Gastrocnemius medialis (tissue), 4 donors: Measurements from ENCODE around the gene ARHGAP22. TPM values are rescaled to one million over a fixed set of nuclear protein-coding genes. Genes with fewer than 3 reads are reported as not detected.

Experiments used
- ATAC-seq, 2 donors: fragments of 150-250 bp; one replicate each; pipeline ENCODE4 v1.9.1; 2016
- DNase-seq, 2 donors: peaks; one replicate each; pipeline ENCODE4 v3.0.0-alpha.2; 2019
- H3K27ac ChIP-seq, 4 donors: fragments of 200-600 bp; sonication (generic); 1 replicate in 1 of 4; 2 replicates in 3 of 4; pipeline ENCODE4 v1.5.1; 2016 to 2018; ENCODE audit warnings: mild to moderate bottlenecking in 2 of 4, moderate library complexity in 1 of 4
- H3K27me3 ChIP-seq, 3 donors: fragments of 200-600 bp; sonication (generic) in 2 of 3; 1 replicate in 1 of 3; 2 replicates in 2 of 3; pipeline versions ENCODE4 v1.5.1 to v1.6.0; 2016 to 2019; ENCODE audit warnings: mild to moderate bottlenecking in 1 of 3, moderate library complexity in 1 of 3
- H3K36me3 ChIP-seq, 2 donors: fragments of 200-600 bp; sonication (generic) in 1 of 2; one replicate each; pipeline ENCODE4 v1.5.1; 2017 to 2018
- H3K4me1 ChIP-seq, 2 donors: fragments of 200-600 bp; sonication (generic) in 1 of 2; one replicate each; pipeline ENCODE4 v1.5.1; 2016 to 2017; ENCODE audit warnings: mild to moderate bottlenecking in 2 of 2
- H3K4me3 ChIP-seq, 4 donors: fragments of 200-600 bp; sonication (generic) in 3 of 4; 1 replicate in 1 of 4; 2 replicates in 3 of 4; pipeline ENCODE4 v1.5.1; 2016 to 2019; ENCODE audit warnings: mild to moderate bottlenecking in 2 of 4
- H3K9me3 ChIP-seq, 3 donors: fragments of 200-600 bp; sonication (generic) in 2 of 3; 1 replicate in 1 of 3; 2 replicates in 2 of 3; pipeline ENCODE4 v1.5.1; 2016 to 2019
- POLR2A ChIP-seq, 2 donors: fragments of 450-650 bp; IDR thresholded peaks; one replicate each; pipeline ENCODE4 v1.6.1; 2017; ENCODE audit warnings: antibody characterized with exemption in 2 of 2, mild to moderate bottlenecking in 2 of 2, moderate library complexity in 2 of 2
- in situ Hi-C, 4 donors: fragments of 200-750 bp; cut with MboI; loops; one replicate each; pipeline versions ENCODE4 v1.15.0 to v1.8.0; 2017; ENCODE audit warnings: low sequenced_read_pairs in 4 of 4
- intact Hi-C: fragments of 100-400 bp; cut with DNase I; formaldehyde crosslinking; loops from one replicate; pipeline ENCODE4 v1.15.1; 2023; ENCODE audit warnings: low total_unique reads
- total RNA-seq, 4 donors: library from RNA; depleted of rRNA; stranded (reverse); fragments of >200 nt; gene quantifications; one replicate each; pipeline versions ENCODE4 v1.1.0 to v1.2.3, GENCODE V29; 2016
- TF ChIP-seq, protein P1 (sequence below), 5 experiments: fragments of 450-650 bp in 3 of 5; fragments of 200-600 bp in 2 of 5; sonication (generic) in 2 of 5; IDR thresholded peaks in 4 of 5; conservative IDR thresholded peaks in 1 of 5; 1 replicate in 4 of 5; 2 replicates in 1 of 5; pipeline ENCODE4 v1.5.1; 2016 to 2019; ENCODE audit warnings: antibody characterized with exemption in 5 of 5, mild to moderate bottlenecking in 3 of 5, moderate library complexity in 3 of 5

The ARHGAP22 gene
- total RNA-seq, 4 donors from 2014 or later, result 0.69 to 0.92 (median 0.72) TPM; not detected in 1

DNA sequence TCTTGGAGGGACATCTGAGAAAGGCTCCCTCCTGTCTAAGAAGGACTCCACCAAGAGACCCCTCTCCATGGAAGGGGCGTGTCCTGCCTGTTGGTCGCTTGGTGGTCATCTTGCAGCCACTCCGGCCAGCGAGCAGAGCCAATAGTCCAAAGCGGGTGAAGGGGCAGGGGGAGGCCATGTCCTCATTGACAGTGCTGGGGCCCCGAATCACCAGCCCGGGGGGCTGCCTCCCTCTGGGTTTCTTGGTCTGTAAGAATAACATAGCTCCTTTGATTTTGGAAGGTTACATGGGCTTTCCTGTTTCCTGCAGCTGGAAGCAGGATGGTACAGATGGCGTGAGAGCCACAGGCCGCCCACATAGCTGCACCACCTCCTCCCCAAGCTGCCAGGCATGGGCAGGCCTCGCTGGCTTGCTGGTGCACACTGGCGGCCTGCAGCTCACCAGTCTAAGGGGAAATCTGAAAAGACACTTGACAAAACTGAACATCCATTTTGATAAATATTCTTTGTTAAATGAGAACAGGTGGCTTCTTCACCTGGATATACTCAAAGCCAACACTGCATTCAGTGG is 105.8 kb downstream of the ARHGAP22 start:
- intact Hi-C loops (no loop called here), in situ Hi-C loops (no loop called here)
- TF ChIP-seq, protein P1, sequence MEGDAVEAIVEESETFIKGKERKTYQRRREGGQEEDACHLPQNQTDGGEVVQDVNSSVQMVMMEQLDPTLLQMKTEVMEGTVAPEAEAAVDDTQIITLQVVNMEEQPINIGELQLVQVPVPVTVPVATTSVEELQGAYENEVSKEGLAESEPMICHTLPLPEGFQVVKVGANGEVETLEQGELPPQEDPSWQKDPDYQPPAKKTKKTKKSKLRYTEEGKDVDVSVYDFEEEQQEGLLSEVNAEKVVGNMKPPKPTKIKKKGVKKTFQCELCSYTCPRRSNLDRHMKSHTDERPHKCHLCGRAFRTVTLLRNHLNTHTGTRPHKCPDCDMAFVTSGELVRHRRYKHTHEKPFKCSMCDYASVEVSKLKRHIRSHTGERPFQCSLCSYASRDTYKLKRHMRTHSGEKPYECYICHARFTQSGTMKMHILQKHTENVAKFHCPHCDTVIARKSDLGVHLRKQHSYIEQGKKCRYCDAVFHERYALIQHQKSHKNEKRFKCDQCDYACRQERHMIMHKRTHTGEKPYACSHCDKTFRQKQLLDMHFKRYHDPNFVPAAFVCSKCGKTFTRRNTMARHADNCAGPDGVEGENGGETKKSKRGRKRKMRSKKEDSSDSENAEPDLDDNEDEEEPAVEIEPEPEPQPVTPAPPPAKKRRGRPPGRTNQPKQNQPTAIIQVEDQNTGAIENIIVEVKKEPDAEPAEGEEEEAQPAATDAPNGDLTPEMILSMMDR (IDR thresholded peaks at IDR 0.05 in 4 of 5, conservative IDR thresholded peaks at IDR 0.05 in 1 of 5), result no peak
- no peak for TF ChIP-seq POLR2A (IDR thresholded peaks at IDR 0.05)
- DNase-seq (no peak), ATAC-seq (no peak)
- no peak overlapping the region for H3K4me3 ChIP-seq
- peaks cover 0 to 2% (median 0%) of the 10 kb centered on the region in 3 donors for H3K27me3 ChIP-seq
- no peaks in the 10 kb centered on the region for H3K4me1 ChIP-seq
- no peaks in the 10 kb centered on the region for H3K9me3 ChIP-seq
- no peaks in the 10 kb centered on the region for H3K36me3 ChIP-seq
- no peak overlapping the region for H3K27ac ChIP-seq

DNA sequence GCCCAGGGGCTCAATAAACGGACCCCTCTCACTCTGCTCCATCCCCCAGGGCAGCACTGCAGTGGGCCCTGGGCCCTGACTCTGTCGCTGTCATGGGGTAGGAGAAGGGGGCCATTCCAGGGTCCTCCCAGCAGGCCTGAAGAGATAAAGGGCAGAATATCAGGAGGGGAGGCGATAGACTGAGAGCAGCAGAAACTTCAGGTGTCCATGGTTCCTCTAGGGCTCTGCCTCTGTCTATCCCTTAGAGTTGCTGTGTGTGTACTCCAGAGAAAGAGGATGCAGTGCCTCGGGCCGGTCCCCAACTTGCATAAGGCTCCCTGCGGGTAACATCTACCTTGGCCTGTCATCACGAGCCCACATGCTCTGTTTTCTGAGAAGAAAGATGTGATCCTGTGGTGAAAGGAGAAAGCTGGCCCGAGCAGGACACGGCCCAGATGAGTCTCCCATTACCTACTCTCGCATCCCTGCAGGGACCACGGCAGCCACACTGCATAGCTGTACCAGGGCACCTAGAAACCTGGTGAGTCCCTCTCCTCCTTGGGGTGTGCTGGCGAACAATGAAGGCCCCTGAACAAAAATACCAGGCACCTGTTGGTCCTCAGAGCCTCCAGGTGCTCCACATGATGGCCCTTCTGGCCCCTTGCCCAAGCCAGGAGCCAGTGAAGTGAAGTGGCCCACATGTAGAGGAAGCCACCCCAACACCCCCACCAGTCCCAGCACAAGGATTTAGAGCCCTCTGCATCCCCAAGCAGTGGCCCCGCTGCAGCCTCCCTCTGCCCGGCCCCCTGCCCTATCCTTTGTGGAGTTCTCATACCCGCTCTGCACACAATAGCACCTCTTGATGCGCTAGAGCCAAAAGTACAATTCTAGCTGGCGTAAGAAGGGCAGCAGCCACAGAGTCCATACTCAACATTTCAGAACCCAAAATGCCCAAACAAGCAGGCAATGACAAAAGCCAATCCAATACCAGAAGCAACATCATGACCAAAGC is 106.8 kb downstream of the ARHGAP22 start:
- in situ Hi-C loops (no loop called here), intact Hi-C loops (no loop called here)
- Histone ChIP-seq H3K27ac (no peak overlapping the region), H3K4me3 (no peak overlapping the region), H3K9me3 (no peaks in the 10 kb centered on the region), H3K36me3 (no peaks in the 10 kb centered on the region), H3K4me1 (no peaks in the 10 kb centered on the region), H3K27me3 (peaks cover 0 to 2% (median 0%) of the 10 kb centered on the region in 3 donors)
- TF ChIP-seq, protein P1 (IDR thresholded peaks at IDR 0.05 in 4 of 5, conservative IDR thresholded peaks at IDR 0.05 in 1 of 5), result no peak
- TF ChIP-seq POLR2A (IDR thresholded peaks at IDR 0.05), result no peak
- ATAC-seq (no peak), DNase-seq (no peak)

DNA sequence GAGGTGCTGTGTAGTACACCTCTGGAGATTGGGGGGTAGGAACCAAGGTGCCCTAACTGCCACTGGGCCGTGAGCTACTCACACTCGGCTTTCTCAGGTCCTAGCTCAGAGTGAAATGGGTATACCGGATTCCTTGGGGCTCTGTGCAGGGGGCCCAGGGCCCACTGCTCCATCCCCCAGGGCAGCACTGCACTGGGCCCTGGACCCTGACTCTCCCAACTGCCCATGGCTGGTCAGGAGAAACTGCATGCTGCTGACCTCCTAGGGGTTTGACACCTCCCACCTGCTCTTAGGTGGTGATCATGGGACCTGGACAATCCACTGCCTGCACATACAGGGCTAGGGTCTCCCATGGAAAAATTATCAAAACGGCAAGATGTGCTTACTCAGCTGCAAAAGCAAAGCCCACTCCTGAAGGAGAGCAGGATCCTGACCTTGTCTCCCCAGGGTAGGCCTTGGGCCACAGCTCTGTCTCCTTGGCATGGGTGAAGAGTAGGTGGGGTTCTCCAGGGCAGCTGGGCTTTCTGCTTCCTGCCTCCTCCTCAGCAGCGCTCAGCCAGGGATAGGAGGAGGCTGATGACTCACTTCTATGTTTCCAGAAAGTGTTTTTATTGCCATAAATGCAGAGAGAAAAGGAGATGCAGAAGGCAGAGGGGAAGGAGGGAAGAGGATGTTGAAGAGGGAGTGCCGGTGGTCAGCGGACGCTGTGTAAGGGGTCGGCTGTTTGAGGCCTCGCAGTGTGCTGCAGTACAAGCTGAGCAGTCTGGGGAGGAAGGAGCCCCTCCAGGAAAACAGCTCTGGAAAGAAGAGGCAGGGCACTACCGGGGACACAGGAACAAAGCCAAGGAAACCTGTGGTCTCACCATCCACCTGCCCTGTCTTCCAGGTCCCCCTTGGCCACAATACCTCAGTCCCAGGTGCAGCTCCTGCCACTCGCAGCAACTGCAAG is 107.8 kb downstream of the ARHGAP22 start:
- ATAC-seq (no peak), DNase-seq (no peak)
- intact Hi-C loops, result no loop called here
- H3K4me1 ChIP-seq, result no peaks in the 10 kb centered on the region
- no peak overlapping the region for H3K4me3 ChIP-seq
- no peaks in the 10 kb centered on the region for H3K9me3 ChIP-seq
- in situ Hi-C loops, result no loop called here
- H3K27ac ChIP-seq, result no peak overlapping the region
- H3K27me3 ChIP-seq, result peaks cover 0 to 2% (median 0%) of the 10 kb centered on the region in 3 donors
- TF ChIP-seq, protein P1 (IDR thresholded peaks at IDR 0.05 in 4 of 5, conservative IDR thresholded peaks at IDR 0.05 in 1 of 5), result no peak
- TF ChIP-seq POLR2A (IDR thresholded peaks at IDR 0.05), result no peak
- H3K36me3 ChIP-seq, result no peaks in the 10 kb centered on the region

DNA sequence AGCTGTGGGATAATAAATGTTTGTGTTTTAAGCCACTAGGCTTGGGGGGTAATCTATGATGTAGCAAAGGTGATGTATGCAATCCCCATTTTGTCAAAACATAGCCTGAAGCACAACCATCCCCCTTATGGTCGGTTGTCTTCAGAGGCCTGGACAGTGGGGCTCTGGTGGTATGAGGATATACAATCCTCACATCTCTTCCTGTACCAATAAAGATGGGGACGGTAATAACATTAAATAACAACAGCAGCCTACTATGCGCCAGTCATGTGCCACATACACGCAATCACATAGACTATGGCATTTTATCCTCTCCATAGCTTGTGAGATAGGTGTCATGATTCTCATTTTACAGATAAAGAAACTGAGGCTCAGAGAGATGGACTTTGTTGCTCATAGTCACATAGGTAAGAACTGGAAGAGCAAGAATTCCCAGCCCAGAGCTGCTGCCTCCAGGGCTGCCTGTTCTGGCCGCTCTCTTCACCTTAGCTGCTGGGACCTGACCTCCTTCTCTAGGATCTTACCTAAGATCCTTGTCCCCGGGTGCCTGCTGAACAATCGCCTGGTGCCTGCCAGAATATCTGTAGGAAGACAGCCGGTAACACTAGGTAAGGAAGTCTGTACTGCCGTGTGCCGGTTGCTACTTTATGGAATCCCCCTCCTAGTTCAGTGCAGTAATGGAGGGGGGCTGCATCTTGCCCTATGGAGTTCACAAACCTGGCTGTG is 108.6 kb downstream of the ARHGAP22 start:
- Histone ChIP-seq H3K27me3 (peaks cover 0 to 2% (median 0%) of the 10 kb centered on the region in 3 donors), H3K4me1 (no peaks in the 10 kb centered on the region), H3K9me3 (no peaks in the 10 kb centered on the region), H3K36me3 (no peaks in the 10 kb centered on the region), H3K27ac (no peak overlapping the region), H3K4me3 (no peak overlapping the region)
- intact Hi-C loops, result no loop called here
- DNase-seq (no peak), ATAC-seq (no peak)
- TF ChIP-seq, protein P1 (IDR thresholded peaks at IDR 0.05 in 4 of 5, conservative IDR thresholded peaks at IDR 0.05 in 1 of 5), result no peak
- no peak for TF ChIP-seq POLR2A (IDR thresholded peaks at IDR 0.05)
- in situ Hi-C loops, result no loop called here
